GM21423 (cell line): Measurements from ENCODE around the gene SHISA5.
"Not testable (repeated sequence)": the region's sequence is repeated elsewhere in the genome, so short reads cannot be mapped to it uniquely, and the experiment has no call there.

Experiments
- ATAC-seq: cut with Tn5 transposase; IDR thresholded peaks from one replicate; pipeline ENCODE4 v1.9.1; 2021; ENCODE audit warnings: mild to moderate bottlenecking, moderate library complexity; ENCODE audit not compliant: unreplicated experiment

The SHISA5 gene

DNA sequence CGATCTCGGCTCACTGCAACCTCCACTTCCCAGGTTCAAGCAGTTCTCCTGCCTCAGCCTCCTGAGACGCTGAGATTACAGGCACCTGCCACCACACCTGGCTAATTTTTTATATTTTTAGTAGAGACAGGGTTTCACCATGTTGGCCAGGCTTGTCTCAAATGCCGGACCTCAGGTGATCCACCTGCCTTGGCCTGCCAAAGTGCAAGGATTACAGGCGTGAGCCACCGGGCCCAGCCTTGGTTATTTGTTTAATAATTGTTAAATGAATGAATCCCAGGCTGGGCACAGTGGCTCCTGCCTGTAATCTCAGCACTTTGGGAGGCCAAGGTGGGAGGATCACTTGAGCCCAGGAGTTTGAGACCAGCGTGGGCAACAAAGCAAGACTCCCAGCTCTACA, 42.2 kb downstream of the SHISA5 start:
- not testable (repeated sequence) for ATAC-seq

GRCh38 chr3:48460517-48460902, 43.5 kb downstream of the SHISA5 start:
- ATAC-seq: no peak

DNA sequence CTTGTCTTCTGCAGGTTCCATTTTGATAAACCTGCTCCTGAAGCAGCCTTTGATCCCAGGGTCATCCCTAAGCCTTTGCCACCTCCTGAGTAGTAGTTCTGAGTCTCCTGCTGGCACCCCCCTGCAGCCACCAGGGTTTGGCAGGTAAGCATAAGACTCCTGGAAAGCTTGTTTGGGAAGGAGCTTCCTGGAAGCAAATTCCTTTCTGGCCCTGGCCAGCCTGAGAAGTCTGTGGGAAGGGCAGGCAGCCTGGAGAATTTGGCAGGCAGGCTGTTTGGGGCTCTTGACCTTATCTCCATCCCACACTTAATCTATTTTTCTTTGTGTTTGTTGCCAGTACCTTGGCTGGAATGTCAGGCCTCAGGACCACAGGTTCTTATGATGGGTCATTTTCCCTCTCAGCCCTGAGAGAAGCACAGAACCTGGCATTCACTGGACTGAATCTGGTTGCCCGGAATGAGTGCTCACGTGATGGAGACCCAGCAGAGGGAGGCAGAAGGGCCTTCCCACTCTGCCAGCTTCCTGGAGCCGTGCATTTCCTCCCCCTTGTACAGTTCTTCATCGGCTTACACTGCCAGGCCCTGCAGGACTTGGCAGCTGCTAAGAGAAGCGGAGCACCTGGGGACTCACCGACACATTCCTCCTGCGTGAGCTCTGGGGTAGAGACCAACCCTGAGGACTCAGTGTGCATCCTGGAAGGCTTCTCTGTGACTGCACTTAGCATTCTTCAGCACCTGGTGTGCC, 44.0 kb downstream of the SHISA5 start:
- no peak for ATAC-seq

GRCh38 chr3:48459331-48459730, 44.6 kb downstream of the SHISA5 start:
- ATAC-seq: no peak

GRCh38 chr3:48456456-48456855, 47.5 kb downstream of the SHISA5 start:
- ATAC-seq: no peak

GRCh38 chr3:48451270-48451669, 52.7 kb downstream of the SHISA5 start:
- no peak for ATAC-seq

DNA sequence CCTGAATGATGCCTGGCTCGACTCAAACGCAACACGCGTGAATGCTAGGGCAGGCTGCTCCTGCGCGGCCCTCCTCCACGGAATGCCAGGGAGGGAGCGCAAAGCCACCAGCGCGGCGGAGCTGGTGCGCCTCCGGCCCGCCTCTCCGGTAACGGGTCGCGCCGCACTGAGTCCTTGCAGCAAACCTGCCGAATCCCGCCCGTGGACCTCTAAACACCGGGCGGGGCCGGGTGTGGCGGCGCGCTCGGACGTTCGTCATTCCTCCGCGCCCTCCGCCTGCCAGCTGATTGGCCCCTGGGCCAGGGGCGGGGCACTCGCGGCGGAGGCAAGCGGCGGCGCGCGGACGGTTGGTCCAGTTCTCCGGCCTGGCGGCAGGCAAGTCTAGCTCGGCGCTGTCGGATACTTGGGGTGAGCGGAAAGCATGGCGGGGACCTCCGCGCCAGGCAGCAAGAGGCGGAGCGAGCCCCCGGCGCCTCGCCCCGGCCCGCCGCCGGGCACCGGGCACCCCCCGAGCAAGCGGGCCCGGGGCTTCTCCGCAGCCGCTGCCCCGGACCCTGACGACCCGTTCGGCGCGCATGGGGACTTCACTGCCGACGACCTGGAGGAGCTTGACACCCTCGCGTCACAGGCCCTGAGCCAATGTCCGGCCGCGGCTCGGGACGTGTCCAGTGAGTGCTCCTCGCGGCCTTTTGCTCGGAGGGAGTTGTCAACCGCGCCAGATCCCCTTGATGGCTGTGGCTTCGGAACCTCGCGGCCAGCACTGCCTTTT, 57.4 kb downstream of the SHISA5 start, which contains the start of gene ATRIP:
ATRIP (plus strand) TSS at position 313 of the 769 bp plus-strand sequence; CDS start at position 422, 109 bp downstream.
- peak; percentile 87 for ATAC-seq

GRCh38 chr3:48446043-48446424, 57.9 kb downstream of the SHISA5 start:
- ATAC-seq: no peak

GRCh38 chr3:48445277-48445882, 58.6 kb downstream of the SHISA5 start:
- no peak for ATAC-seq

- no peak for ATAC-seq
Observed at GRCh38 chr3:48441940-48442339, 62.0 kb downstream of the SHISA5 start.

GRCh38 chr3:48440590-48440958, 63.4 kb downstream of the SHISA5 start:
- ATAC-seq: no peak

DNA sequence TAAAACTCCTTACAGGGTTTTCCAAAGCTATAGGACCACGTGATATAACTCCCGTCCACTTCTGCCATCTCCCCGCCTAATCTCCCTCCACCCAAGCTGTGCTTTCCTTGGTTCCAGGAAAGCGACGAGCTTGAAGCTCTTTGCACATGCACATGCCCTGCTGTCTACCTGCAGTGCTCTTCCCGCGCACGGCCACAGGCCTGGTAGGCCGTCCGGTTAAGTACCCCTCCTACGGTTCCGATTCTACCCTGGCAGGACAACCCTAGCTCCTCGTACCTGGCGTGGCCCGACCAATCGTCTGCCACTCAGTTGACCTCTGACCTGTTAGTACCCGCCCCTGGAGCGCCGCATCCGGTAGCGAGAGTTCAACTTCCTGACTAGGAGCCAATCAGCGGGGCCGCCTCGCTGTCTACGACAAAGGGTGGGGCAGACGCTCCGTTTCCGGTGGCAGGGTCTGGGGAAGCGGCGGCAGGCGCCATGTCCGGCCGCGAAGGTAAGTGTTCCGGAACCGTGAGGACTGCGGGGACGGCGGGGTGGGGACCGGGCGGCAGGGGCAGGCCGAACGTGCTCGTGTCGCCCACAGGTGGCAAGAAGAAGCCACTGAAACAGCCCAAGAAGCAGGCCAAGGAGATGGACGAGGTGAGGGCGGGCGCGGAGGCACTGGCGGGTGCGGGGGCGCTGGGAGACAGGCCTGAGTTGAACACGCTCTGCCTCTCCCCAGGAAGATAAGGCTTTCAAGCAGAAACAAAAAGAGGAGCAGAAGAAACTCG, 64.0 kb downstream of the SHISA5 start, which contains the start of the genes CCDC51 and TMA7:
CCDC51 (minus strand) TSS at position 300 of the 770 bp plus-strand sequence. CDS start 4,991 bp downstream, outside the sequence.
TMA7 (plus strand) TSS at position 438 of the 770 bp plus-strand sequence; CDS start at position 478, 40 bp downstream.
- peak; percentile 92 for ATAC-seq

- no peak for ATAC-seq
Observed at GRCh38 chr3:48437812-48438211, 66.2 kb downstream of the SHISA5 start.

GRCh38 chr3:48436855-48437254, 67.1 kb downstream of the SHISA5 start:
- no peak for ATAC-seq

- no peak for ATAC-seq
Observed at GRCh38 chr3:48436477-48436787, 67.5 kb downstream of the SHISA5 start.

DNA sequence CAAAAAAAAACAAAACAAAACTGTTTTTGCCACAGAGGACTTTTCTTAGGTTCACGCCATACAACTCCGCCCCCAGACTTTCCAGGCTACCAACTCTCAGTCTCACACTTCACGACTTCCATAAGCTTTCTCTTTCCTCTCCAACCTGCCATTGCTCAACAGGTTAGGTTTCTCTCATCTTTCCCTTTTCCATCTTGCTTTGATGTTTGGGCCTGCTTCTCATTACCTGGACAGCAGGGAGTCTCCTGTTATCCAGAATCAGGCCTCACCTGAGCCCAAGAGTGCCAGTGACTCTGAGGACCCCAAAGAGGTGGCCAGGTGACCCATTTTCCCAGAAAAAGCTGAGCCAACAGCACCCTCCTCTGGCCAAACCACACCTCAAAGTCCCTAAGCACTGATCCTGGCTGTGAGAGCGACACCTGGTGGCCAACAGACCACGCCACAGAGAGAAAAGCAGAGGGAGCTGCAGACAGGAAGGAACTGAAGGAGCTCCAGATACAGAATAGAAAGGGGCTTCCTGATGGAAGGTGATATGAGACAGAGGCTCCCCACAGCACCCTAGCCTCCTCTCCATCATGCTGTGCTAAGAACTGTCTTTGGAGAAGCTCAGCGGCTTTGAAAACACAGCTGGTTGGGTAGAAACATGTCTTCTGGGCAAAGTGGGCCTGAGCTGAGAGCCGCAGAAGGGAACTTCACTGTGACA, 68.0 kb downstream of the SHISA5 start:
- ATAC-seq: peak; percentile 35

DNA sequence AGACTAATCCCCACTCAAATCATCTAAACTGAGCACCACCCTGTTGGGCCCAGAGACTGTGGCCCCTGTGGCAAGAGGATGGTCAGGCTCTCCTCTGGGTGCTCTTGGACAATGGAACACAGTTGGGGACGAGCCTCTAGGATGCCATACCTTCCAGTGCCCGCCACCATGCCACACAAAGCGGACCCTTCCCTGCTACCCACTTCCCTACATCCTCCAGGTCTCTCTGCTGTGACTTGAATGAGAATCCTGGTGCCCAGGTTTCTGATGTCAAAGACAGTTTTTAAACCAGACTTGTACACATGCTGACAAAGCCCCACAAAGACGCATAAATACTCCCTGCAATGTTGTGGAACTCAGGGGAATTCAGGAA, 68.8 kb downstream of the SHISA5 start:
- ATAC-seq: no peak

DNA sequence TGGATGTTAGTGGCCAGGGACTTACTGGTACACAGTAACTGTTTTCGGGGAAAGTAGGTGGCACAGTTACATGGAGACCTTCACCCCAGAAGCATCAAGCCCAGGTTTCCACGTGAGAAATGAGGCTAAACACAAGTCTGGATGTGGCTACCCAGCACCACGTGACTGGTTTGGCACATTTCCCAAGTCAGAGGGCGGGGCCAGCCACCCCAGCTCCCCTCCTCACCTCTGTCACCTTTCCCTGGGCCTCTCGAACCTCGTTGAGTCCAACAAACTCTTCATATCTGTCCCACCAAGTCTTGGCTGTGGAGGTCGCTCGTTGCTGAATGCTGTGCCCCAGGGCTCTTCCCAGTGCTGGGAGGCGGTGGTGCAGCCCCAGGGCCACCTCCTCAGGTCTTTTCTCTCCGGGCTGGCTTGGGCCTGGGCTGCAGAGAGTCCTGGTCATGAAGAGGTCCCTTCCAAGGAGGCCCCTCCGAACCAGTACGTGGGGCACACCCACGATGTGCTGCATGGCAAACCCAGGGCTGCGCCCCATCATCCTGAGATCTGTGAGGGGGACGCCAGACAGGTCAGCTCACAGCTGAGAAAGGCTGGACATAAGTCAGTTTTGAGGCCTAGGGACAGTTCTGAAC, 69.3 kb downstream of the SHISA5 start:
- no peak for ATAC-seq

DNA sequence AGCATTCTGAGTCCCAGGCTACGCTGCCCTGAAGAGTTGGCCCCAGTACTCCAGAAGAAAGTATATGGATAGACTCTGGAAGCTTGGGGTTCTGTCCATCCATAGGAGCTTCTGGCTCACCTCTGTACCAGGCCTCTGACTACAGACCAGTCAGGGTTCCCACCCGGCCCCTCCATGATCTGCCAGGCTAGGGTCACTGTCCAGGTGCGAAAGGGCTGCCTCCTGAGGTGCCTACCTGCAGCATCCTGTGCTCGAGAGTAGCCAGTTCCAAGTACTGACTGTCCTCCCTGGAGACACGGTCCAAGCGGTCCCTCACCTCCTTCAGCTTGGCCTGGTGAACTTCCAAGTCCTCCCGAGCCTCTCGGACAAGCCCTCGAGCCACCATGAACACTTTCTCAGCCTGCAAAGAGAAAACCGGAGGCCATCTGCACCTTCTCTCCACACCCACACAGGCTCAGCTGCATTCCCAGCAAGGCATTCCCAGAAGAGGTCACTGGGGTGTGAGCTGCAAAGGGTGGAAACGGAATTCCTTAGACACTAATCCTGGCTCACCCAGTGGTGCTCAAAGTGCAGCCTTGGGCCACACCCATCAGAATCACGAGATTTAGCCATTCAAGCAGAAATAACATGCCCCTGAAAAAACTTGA, 70.4 kb downstream of the SHISA5 start:
- no peak for ATAC-seq
